ENCODE results near the gene TMCC2.

TMCC2 gene

GRCh38 chr1:205263580-205264190, 35.9 kb downstream of the TMCC2 start:
- TF ChIP-seq TAF1 (IDR thresholded peaks at IDR 0.05; ENCODE audit: borderline replicate concordance, insufficient read depth, low read length), result no peak

GRCh38 chr1:205266611-205267305, 39.0 kb downstream of the TMCC2 start:
- TF ChIP-seq POLR2AphosphoS5 (IDR thresholded peaks at IDR 0.05; ENCODE audit: low read depth, low read length), result no peak
- no peak for TF ChIP-seq SIN3A (IDR thresholded peaks at IDR 0.05; ENCODE audit: borderline replicate concordance, insufficient read depth, low read length)
- TF ChIP-seq FOXP2 (optimal IDR thresholded peaks at IDR 0.05; ENCODE audit: borderline replicate concordance, extremely low read depth, extremely low read length, insufficient read depth), result no peak
- no peak for TF ChIP-seq TAF1 (IDR thresholded peaks at IDR 0.05; ENCODE audit: borderline replicate concordance, insufficient read depth, low read length)
- no peak for TF ChIP-seq REST (IDR thresholded peaks at IDR 0.05; ENCODE audit: insufficient read depth in 1 of 2, low read depth in 2 of 2, low read length in 2 of 2)

- TF ChIP-seq FOXP2 (optimal IDR thresholded peaks at IDR 0.05; ENCODE audit: borderline replicate concordance, extremely low read depth, extremely low read length, insufficient read depth), result no peak
- TF ChIP-seq POLR2AphosphoS5 (IDR thresholded peaks at IDR 0.05; ENCODE audit: low read depth, low read length), result no peak
- TF ChIP-seq SIN3A (IDR thresholded peaks at IDR 0.05; ENCODE audit: borderline replicate concordance, insufficient read depth, low read length), result no peak
- no peak for TF ChIP-seq REST (IDR thresholded peaks at IDR 0.05; ENCODE audit: insufficient read depth in 1 of 2, low read depth in 2 of 2, low read length in 2 of 2)
- TF ChIP-seq TAF1 (IDR thresholded peaks at IDR 0.05; ENCODE audit: borderline replicate concordance, insufficient read depth, low read length), result no peak
Observed at GRCh38 chr1:205267306-205267902, 39.7 kb downstream of the TMCC2 start.

GRCh38 chr1:205268846-205269680, 41.3 kb downstream of the TMCC2 start:
- no peak for TF ChIP-seq SIN3A (IDR thresholded peaks at IDR 0.05; ENCODE audit: borderline replicate concordance, insufficient read depth, low read length)
- TF ChIP-seq REST (IDR thresholded peaks at IDR 0.05; ENCODE audit: insufficient read depth in 1 of 2, low read depth in 2 of 2, low read length in 2 of 2), result no peak
- no peak for TF ChIP-seq TAF1 (IDR thresholded peaks at IDR 0.05; ENCODE audit: borderline replicate concordance, insufficient read depth, low read length)
- TF ChIP-seq POLR2AphosphoS5 (IDR thresholded peaks at IDR 0.05; ENCODE audit: low read depth, low read length), result no peak
- no peak for TF ChIP-seq FOXP2 (optimal IDR thresholded peaks at IDR 0.05; ENCODE audit: borderline replicate concordance, extremely low read depth, extremely low read length, insufficient read depth)

- TF ChIP-seq TAF1 (IDR thresholded peaks at IDR 0.05; ENCODE audit: borderline replicate concordance, insufficient read depth, low read length), result no peak
- no peak for TF ChIP-seq FOXP2 (optimal IDR thresholded peaks at IDR 0.05; ENCODE audit: borderline replicate concordance, extremely low read depth, extremely low read length, insufficient read depth)
- no peak for TF ChIP-seq POLR2AphosphoS5 (IDR thresholded peaks at IDR 0.05; ENCODE audit: low read depth, low read length)
- TF ChIP-seq REST (IDR thresholded peaks at IDR 0.05; ENCODE audit: insufficient read depth in 1 of 2, low read depth in 2 of 2, low read length in 2 of 2), result no peak
- no peak for TF ChIP-seq SIN3A (IDR thresholded peaks at IDR 0.05; ENCODE audit: borderline replicate concordance, insufficient read depth, low read length)
Observed at GRCh38 chr1:205269711-205270110, 42.0 kb downstream of the TMCC2 start.
